Endothelial cell (in vitro differentiated cells): ENCODE data around the gene MYEF2. TPM values are rescaled to one million over a fixed set of nuclear protein-coding genes. Genes with fewer than 3 reads are reported as not detected.

ENCODE experiments used
- DNase-seq: peaks from one replicate; pipeline ENCODE4 v3.0.0; 2021; ENCODE audit warnings: low spot score
- H3K27ac Mint-ChIP-seq: one replicate; pipeline ENCODE4 v1.8.0; 2021; ENCODE audit warnings: mixed read lengths, inconsistent platforms; ENCODE audit not compliant: unreplicated experiment
- H3K27me3 Mint-ChIP-seq: one replicate; pipeline ENCODE4 v1.8.0; 2021; ENCODE audit warnings: mild to moderate bottlenecking, moderate library complexity, mixed read lengths, inconsistent platforms; ENCODE audit not compliant: unreplicated experiment
- H3K36me3 Mint-ChIP-seq: one replicate; pipeline ENCODE4 v1.8.0; 2021; ENCODE audit warnings: mild to moderate bottlenecking, low read depth, mixed read lengths, inconsistent platforms; ENCODE audit not compliant: unreplicated experiment
- H3K4me1 Mint-ChIP-seq: one replicate; pipeline ENCODE4 v1.8.0; 2021; ENCODE audit warnings: mild to moderate bottlenecking, mixed read lengths, inconsistent platforms; ENCODE audit not compliant: unreplicated experiment
- H3K4me3 Mint-ChIP-seq: one replicate; pipeline ENCODE4 v1.8.0; 2021; ENCODE audit warnings: mild to moderate bottlenecking, mixed read lengths, inconsistent platforms; ENCODE audit not compliant: unreplicated experiment
- H3K9me3 Mint-ChIP-seq: one replicate; pipeline ENCODE4 v1.8.0; 2021; ENCODE audit warnings: mixed read lengths, inconsistent platforms; ENCODE audit not compliant: unreplicated experiment
- CTCF ChIP-seq: fragments of 200-600 bp; sonication (generic); IDR thresholded peaks from one replicate; pipeline ENCODE4 v1.5.0; 2021; ENCODE audit warnings: antibody characterized with exemption; ENCODE audit not compliant: unreplicated experiment
- total RNA-seq: library from RNA; stranded (reverse); fragmentation: NEBNext Ultra II Directional; extraction: Animal tissue kit (Norgen Biotek cat#: 25700); gene quantifications from one replicate; pipeline ENCODE4 v1.2.1, GENCODE V29; 2021; ENCODE audit not compliant: unreplicated experiment

MYEF2 gene
- total RNA-seq, 1 donor from 2014 or later, result 45.9 TPM

GRCh38 chr15:48185529-48185928 lies 7.4 kb upstream of the MYEF2 start:
- no peaks in the 10 kb centered on the region for H3K27me3 Mint-ChIP-seq
- H3K27ac Mint-ChIP-seq, result no peak overlapping the region
- no peak for DNase-seq
- H3K36me3 Mint-ChIP-seq, result no peaks in the 10 kb centered on the region
- no peak overlapping the region for H3K4me3 Mint-ChIP-seq
- no peaks in the 10 kb centered on the region for H3K9me3 Mint-ChIP-seq
- no peak for TF ChIP-seq CTCF
- H3K4me1 Mint-ChIP-seq, result peaks cover 11% of the 10 kb centered on the region

- Mint-ChIP-seq H3K27me3 (no peaks in the 10 kb centered on the region), H3K4me1 (peaks cover 11% of the 10 kb centered on the region), H3K36me3 (no peaks in the 10 kb centered on the region), H3K9me3 (no peaks in the 10 kb centered on the region), H3K27ac (no peak overlapping the region), H3K4me3 (no peak overlapping the region)
- no peak for TF ChIP-seq CTCF
- peak; percentile 4 for DNase-seq
These were observed 4.7 kb upstream of the MYEF2 start for GRCh38 chr15:48182749-48183148.

- Mint-ChIP-seq H3K4me3 (peak overlapping the region; percentile 85), H3K27ac (peak overlapping the region; percentile 72), H3K9me3 (no peaks in the 10 kb centered on the region), H3K36me3 (peaks cover 3% of the 10 kb centered on the region), H3K27me3 (peaks cover 3% of the 10 kb centered on the region), H3K4me1 (peaks cover 19% of the 10 kb centered on the region)
- no peak for TF ChIP-seq CTCF
- DNase-seq, result no peak
These were observed 495 bp upstream of the MYEF2 start for GRCh38 chr15:48178648-48178931.

- no peaks in the 10 kb centered on the region for H3K9me3 Mint-ChIP-seq
- H3K27ac Mint-ChIP-seq, result peak overlapping the region; percentile 99
- no peak for DNase-seq
- TF ChIP-seq CTCF, result no peak
- H3K36me3 Mint-ChIP-seq, result peaks cover 3% of the 10 kb centered on the region
- H3K4me3 Mint-ChIP-seq, result peak overlapping the region; percentile 97
- H3K4me1 Mint-ChIP-seq, result peaks cover 13% of the 10 kb centered on the region
- peaks cover 3% of the 10 kb centered on the region for H3K27me3 Mint-ChIP-seq
These were observed 721 bp downstream of the MYEF2 start for GRCh38 chr15:48177383-48177765.

GRCh38 chr15:48176957-48177356 lies 1.1 kb downstream of the MYEF2 start:
- peaks cover 3% of the 10 kb centered on the region for H3K27me3 Mint-ChIP-seq

More at GRCh38 chr15:48176957-48177356, 1.1 kb downstream of the MYEF2 start:
- Mint-ChIP-seq H3K9me3 (no peaks in the 10 kb centered on the region), H3K27ac (peak overlapping the region; percentile 99), H3K4me3 (peak overlapping the region; percentile 97), H3K36me3 (peaks cover 3% of the 10 kb centered on the region), H3K4me1 (peaks cover 10% of the 10 kb centered on the region)
- DNase-seq, result no peak
- TF ChIP-seq CTCF, result no peak
